ENCODE data around the gene TPX2. TPM values are rescaled to one million over a fixed set of nuclear protein-coding genes. Genes with fewer than 3 reads are reported as not detected.

TPX2 gene
- total RNA-seq, 4 donors from 2014 or later: 3.2 to 15.7 (median 7.8) TPM

- Histone ChIP-seq H3K4me3 (no peak overlapping the region), H3K36me3 (no peaks in the 10 kb centered on the region), H3K9me3 (no peaks in the 10 kb centered on the region), H3K27ac (peak overlapping the region in 2 of 4 donors; percentile 79 to 83), H3K27me3 (no peaks in the 10 kb centered on the region), H3K4me1 (peaks cover 25 to 59% (median 34%) of the 10 kb centered on the region in 4 donors)
- TF ChIP-seq, protein P1, sequence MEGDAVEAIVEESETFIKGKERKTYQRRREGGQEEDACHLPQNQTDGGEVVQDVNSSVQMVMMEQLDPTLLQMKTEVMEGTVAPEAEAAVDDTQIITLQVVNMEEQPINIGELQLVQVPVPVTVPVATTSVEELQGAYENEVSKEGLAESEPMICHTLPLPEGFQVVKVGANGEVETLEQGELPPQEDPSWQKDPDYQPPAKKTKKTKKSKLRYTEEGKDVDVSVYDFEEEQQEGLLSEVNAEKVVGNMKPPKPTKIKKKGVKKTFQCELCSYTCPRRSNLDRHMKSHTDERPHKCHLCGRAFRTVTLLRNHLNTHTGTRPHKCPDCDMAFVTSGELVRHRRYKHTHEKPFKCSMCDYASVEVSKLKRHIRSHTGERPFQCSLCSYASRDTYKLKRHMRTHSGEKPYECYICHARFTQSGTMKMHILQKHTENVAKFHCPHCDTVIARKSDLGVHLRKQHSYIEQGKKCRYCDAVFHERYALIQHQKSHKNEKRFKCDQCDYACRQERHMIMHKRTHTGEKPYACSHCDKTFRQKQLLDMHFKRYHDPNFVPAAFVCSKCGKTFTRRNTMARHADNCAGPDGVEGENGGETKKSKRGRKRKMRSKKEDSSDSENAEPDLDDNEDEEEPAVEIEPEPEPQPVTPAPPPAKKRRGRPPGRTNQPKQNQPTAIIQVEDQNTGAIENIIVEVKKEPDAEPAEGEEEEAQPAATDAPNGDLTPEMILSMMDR (IDR thresholded peaks at IDR 0.05): no peak
- no peak for TF ChIP-seq POLR2A (IDR thresholded peaks at IDR 0.05)
- no peak for TF ChIP-seq EP300 (IDR thresholded peaks at IDR 0.05; ENCODE audit: low read depth)
- TF ChIP-seq POLR2AphosphoS5 (IDR thresholded peaks at IDR 0.05): no peak
- in situ Hi-C loops (cut with MboI; ENCODE audit: low pct_ligation_motif_present in 1 of 4, low pct_unique_long_range_greater_than_20kb in 1 of 4, low sequenced_read_pairs in 3 of 4) (no loop called here), intact Hi-C loops (cut with DNase I; ENCODE audit: low total_unique reads) (no loop called here)
- 91 to 100% methylated on average over 3 to 5 of the region's 5 CpGs for WGBS, 2 donors (ENCODE audit: low coverage in 1 of 2)
- DNase-seq: no peak
Measured at GRCh38 chr20:31700747-31701146, 38.3 kb upstream of the TPX2 start.

- H3K4me1 ChIP-seq: peaks cover 25 to 59% (median 39%) of the 10 kb centered on the region in 4 donors
- H3K4me3 ChIP-seq: no peak overlapping the region
- no peaks in the 10 kb centered on the region for H3K36me3 ChIP-seq
- no peaks in the 10 kb centered on the region for H3K9me3 ChIP-seq
- H3K27me3 ChIP-seq: no peaks in the 10 kb centered on the region
- no peak for DNase-seq
- WGBS, 2 donors (ENCODE audit: low coverage in 1 of 2): 71 to 84% methylated on average over 1 of the region's 1 CpG
- intact Hi-C loops (cut with DNase I; ENCODE audit: low total_unique reads): no loop called here
- peak overlapping the region in 1 of 4 donors; percentile 4 for H3K27ac ChIP-seq
- TF ChIP-seq, protein P1 (IDR thresholded peaks at IDR 0.05): no peak
- in situ Hi-C loops (cut with MboI; ENCODE audit: low pct_ligation_motif_present in 1 of 4, low pct_unique_long_range_greater_than_20kb in 1 of 4, low sequenced_read_pairs in 3 of 4): no loop called here
Measured at GRCh38 chr20:31701591-31701990, 37.5 kb upstream of the TPX2 start.

DNA sequence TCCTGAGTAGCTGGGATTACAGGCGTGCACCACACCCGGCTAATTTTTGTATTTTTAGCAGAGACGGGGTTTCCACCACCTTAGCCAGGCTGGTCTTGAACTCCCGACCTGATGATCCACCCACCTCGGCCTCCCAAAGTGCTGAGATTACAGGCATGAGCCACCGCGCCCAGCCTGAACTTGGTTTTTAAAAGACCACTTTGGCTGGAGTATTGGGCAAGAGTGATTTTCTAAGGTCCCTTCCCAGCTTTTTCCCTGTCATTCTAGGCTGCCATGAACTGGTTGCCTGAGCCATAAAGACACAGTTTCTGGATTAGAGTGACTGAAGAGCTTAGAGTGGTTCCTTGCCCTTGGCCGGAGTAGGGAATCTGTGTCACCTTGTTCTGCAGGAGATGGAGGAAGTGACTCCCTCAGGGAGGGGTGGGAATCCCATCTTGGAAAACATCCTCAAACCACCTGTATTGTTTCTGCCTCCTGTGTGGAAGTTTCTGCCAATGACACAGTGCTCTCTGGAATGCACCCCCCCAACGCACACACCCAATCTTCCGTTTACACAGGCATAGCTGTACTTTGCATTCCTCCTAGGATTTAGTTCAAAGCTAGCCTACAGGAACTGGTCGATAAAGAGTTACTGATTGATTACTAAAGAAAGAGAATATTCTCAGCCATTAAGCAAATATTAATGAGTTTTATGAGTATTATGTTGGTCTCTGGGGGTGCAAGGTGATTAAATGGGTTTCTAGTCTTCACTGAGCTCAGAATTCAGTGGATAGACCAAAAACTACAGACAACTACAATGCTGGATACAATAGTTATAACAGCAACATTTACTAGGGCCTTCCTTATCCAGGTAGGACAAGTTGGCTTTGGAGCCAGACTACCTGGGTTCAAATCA, 34.6 kb upstream of the TPX2 start:
- H3K27ac ChIP-seq: peak overlapping the region; percentile 79 to 85 (median 82)
- peaks cover 30 to 56% (median 43%) of the 10 kb centered on the region in 4 donors for H3K4me1 ChIP-seq
- H3K4me3 ChIP-seq: no peak overlapping the region
- H3K36me3 ChIP-seq: peaks cover 0 to 8% (median 3%) of the 10 kb centered on the region in 4 donors
- intact Hi-C loops (cut with DNase I; ENCODE audit: low total_unique reads): no loop called here
- no peaks in the 10 kb centered on the region for H3K27me3 ChIP-seq
- DNase-seq: peak; percentile 87
- H3K9me3 ChIP-seq: no peaks in the 10 kb centered on the region
- peak; percentile 24 for TF ChIP-seq EP300 (IDR thresholded peaks at IDR 0.05; ENCODE audit: low read depth)
- TF ChIP-seq, protein P1 (IDR thresholded peaks at IDR 0.05): no peak
- TF ChIP-seq POLR2AphosphoS5 (IDR thresholded peaks at IDR 0.05): peak; percentile 22 to 77 (median 60)
- TF ChIP-seq POLR2A (IDR thresholded peaks at IDR 0.05): peak; percentile 37
- in situ Hi-C loops (cut with MboI; ENCODE audit: low pct_ligation_motif_present in 1 of 4, low pct_unique_long_range_greater_than_20kb in 1 of 4, low sequenced_read_pairs in 3 of 4): no loop called here
- WGBS, 2 donors (ENCODE audit: low coverage in 1 of 2): 63 to 85% methylated on average over 7 to 11 of the region's 11 CpGs

DNA sequence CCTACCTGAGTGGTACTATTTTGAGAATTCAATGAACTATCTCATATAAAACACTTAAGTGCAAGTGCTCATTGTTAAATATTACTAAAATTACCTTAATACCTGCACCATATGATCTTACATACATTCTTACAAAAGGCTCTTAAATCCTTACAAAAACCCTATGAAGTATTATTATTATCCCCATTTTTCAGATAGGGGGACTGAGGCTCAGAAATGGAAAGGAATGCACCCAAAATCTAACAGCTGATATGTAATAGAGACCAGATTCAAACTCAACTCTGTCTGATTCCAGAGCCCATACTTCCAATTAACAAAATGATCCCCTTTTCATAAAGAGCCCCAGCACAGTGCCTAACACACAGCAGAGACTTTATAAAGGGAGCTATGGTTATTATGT, 33.9 kb upstream of the TPX2 start:
- H3K9me3 ChIP-seq: no peaks in the 10 kb centered on the region
- H3K27me3 ChIP-seq: no peaks in the 10 kb centered on the region
- intact Hi-C loops (cut with DNase I; ENCODE audit: low total_unique reads) (no loop called here), in situ Hi-C loops (cut with MboI; ENCODE audit: low pct_ligation_motif_present in 1 of 4, low pct_unique_long_range_greater_than_20kb in 1 of 4, low sequenced_read_pairs in 3 of 4) (no loop called here)
- DNase-seq: no peak
- no peak overlapping the region for H3K4me3 ChIP-seq
- peaks cover 0 to 8% (median 3%) of the 10 kb centered on the region in 4 donors for H3K36me3 ChIP-seq
- TF ChIP-seq POLR2A (IDR thresholded peaks at IDR 0.05): no peak
- TF ChIP-seq, protein P1 (IDR thresholded peaks at IDR 0.05): no peak
- TF ChIP-seq POLR2AphosphoS5 (IDR thresholded peaks at IDR 0.05): no peak
- TF ChIP-seq EP300 (IDR thresholded peaks at IDR 0.05; ENCODE audit: low read depth): no peak
- peak overlapping the region; percentile 79 to 85 (median 82) for H3K27ac ChIP-seq
- H3K4me1 ChIP-seq: peaks cover 26 to 51% (median 39%) of the 10 kb centered on the region in 4 donors
